Neuron (in vitro differentiated cells): Measurements from ENCODE around the gene ZNF460.

Experiments
- H2AFZ ChIP-seq: one replicate; pipeline ENCODE4 v1.6.1; 2013; ENCODE audit warnings: low read depth, mild to moderate bottlenecking, inconsistent platforms, low read length, moderate library complexity
- H3K27me3 ChIP-seq: one replicate; pipeline ENCODE4 v1.6.1; 2013; ENCODE audit warnings: low read length; ENCODE audit not compliant: insufficient read depth
- H3K36me3 ChIP-seq: one replicate; pipeline ENCODE4 v1.6.1; 2013; ENCODE audit warnings: low read length; ENCODE audit not compliant: insufficient read depth
- H3K4me1 ChIP-seq: one replicate; pipeline ENCODE4 v1.6.1; 2013; ENCODE audit warnings: low read length; ENCODE audit not compliant: insufficient read depth
- H3K4me3 ChIP-seq: 2 replicates; pipeline ENCODE4 v1.5.1; 2013; ENCODE audit warnings: mild to moderate bottlenecking, low read length, moderate library complexity
- H3K9me3 ChIP-seq: one replicate; pipeline ENCODE4 v1.6.1; 2013; ENCODE audit warnings: low read length

Gene ZNF460

DNA sequence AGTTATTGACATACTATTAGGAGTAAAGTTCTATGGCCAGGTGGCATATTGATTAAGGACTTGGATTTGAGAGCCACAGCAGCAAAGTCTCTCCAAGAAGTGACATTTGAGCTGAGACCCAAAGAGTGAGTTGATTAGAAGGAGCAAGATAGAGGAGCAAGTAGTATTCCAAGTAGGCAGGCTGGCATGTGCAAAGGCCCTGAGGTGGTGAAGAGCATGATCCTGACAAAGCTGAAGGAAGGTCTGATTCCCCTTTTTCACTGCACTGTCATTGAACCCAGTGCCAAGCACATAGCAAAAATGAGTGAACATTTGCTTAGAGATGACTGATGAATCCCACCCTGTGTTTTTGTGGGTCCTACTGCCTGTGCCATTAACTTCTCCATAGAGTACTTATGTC lies 44.7 kb downstream of the ZNF460 start:
- H3K9me3 ChIP-seq: peaks cover 15% of the 10 kb centered on the region
- H3K4me1 ChIP-seq: peaks cover 14% of the 10 kb centered on the region
- H3K4me3 ChIP-seq: no peak overlapping the region
- no peaks in the 10 kb centered on the region for H3K27me3 ChIP-seq
- H3K36me3 ChIP-seq: peaks cover 61% of the 10 kb centered on the region
- H2AFZ ChIP-seq: no peak overlapping the region

DNA sequence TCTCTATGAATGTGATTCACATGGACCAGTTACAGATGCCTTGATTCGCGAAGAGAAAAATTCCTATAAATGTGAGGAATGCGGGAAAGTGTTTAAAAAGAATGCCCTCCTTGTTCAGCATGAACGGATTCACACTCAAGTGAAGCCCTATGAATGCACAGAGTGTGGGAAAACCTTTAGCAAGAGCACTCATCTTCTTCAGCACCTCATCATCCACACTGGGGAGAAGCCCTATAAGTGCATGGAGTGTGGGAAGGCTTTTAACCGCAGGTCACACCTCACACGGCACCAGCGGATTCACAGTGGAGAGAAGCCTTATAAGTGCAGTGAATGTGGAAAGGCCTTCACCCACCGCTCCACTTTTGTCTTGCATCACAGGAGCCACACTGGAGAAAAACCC lies 47.7 kb downstream of the ZNF460 start:
- Histone ChIP-seq H2AFZ (no peak overlapping the region), H3K36me3 (peaks cover 68% of the 10 kb centered on the region), H3K27me3 (no peaks in the 10 kb centered on the region), H3K4me3 (no peak overlapping the region), H3K9me3 (peaks cover 15% of the 10 kb centered on the region), H3K4me1 (no peaks in the 10 kb centered on the region)

DNA sequence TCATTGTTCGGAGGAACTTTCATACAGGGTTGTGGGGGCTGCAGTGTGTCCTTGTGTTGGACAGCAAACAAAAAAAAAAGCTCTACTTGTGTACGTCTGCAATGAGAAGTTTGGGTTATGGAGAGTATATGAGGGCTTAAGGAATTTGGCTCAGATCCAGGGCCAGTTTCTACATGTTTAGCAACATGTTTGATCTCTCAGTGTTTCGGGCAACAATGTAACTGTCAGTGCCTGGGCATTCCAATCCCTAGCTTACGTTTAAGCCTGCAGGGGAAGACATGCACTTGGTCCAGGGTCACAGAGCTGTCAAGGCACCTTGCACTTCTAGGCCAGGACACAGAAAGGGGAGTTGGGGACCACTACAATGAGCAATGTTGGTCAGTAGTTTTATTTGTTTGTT lies 53.9 kb downstream of the ZNF460 start:
- Histone ChIP-seq H3K4me3 (no peak overlapping the region), H2AFZ (no peak overlapping the region), H3K27me3 (no peaks in the 10 kb centered on the region), H3K4me1 (no peaks in the 10 kb centered on the region), H3K9me3 (no peaks in the 10 kb centered on the region), H3K36me3 (peaks cover 12% of the 10 kb centered on the region)

DNA sequence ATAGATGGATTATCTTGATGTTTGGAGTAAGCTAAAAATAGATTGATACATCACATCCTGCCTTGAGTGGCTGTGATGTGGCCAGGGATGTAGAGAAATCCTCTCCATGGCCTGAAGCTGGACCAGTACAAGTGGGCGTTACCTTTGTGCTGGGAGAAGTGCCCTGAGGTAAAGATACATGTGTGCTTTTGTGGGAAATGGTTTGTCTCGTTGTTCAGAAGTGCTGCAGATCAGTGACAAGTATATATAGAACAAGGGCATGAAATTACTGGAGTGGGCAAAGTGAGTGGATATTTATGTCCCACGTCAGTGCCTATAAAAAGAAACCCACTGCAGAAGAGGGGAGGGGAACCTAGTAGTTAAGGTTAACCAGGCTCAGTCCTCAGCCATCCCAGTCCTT lies 58.6 kb downstream of the ZNF460 start:
- Histone ChIP-seq H3K4me1 (no peaks in the 10 kb centered on the region), H3K27me3 (no peaks in the 10 kb centered on the region), H3K36me3 (no peaks in the 10 kb centered on the region), H3K9me3 (no peaks in the 10 kb centered on the region), H3K4me3 (no peak overlapping the region), H2AFZ (no peak overlapping the region)

DNA sequence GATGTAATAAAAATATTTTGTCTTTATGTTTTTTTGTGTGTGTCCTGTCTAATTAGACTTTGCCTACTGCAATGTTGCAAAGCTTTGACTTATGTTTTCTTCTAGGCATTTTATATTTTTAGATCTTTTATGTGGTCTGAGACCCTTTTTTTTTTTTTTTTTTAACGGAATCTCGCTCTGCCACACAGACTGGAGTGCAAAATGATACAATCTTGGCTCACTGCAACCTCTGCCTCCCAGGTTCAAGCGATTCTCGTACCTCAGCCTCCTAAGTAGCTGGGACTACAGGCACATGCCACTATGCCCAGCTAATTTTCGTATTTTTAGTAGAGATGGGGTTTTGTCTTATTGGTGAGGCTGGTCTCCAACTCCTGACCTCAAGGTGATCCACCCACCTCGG lies 62.3 kb downstream of the ZNF460 start:
- no peaks in the 10 kb centered on the region for H3K9me3 ChIP-seq
- no peaks in the 10 kb centered on the region for H3K27me3 ChIP-seq
- H2AFZ ChIP-seq: no peak overlapping the region

More for the DNA sequence above, 62.3 kb downstream of the ZNF460 start:
- no peaks in the 10 kb centered on the region for H3K4me1 ChIP-seq
- H3K36me3 ChIP-seq: no peaks in the 10 kb centered on the region
- no peak overlapping the region for H3K4me3 ChIP-seq
